Epithelial cell of esophagus (primary cell): ENCODE measurements around the gene FGGY.

ENCODE experiments used
- DNase-seq: peaks from one replicate; pipeline ENCODE4 v3.0.0; 2010; ENCODE audit warnings: low read depth
- H3K4me3 ChIP-seq: 2 replicates; pipeline ENCODE4 v1.5.1; 2011; ENCODE audit warnings: mild to moderate bottlenecking, low read length, control low read depth
- TF ChIP-seq, protein P1 (sequence below): IDR thresholded peaks from 2 replicates; pipeline ENCODE4 v1.5.1; 2011; ENCODE audit warnings: low read depth, mild to moderate bottlenecking, low read length, control low read depth, inconsistent platforms; ENCODE audit not compliant: insufficient read depth; ENCODE audit errors: missing control alignments

FGGY gene

DNA sequence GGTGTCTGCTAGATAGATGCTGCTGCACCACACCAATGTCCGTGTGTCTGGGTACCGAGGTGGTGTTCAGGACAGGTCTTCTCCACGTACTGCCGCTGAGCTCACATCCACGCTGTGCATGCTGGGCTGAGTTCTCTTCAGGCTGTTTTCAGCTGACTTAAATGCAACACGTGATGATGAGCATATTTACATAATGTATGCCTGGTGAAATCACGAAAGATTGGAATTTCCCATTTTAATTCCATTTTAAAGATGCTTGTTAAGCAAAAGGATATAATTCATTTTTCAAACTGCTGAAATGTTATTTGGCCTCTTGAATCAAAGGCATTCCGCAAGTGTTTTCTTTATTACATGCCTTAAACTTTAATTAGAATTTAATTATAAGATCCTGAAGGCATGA, 107.9 kb downstream of the FGGY start:
- TF ChIP-seq, protein P1, sequence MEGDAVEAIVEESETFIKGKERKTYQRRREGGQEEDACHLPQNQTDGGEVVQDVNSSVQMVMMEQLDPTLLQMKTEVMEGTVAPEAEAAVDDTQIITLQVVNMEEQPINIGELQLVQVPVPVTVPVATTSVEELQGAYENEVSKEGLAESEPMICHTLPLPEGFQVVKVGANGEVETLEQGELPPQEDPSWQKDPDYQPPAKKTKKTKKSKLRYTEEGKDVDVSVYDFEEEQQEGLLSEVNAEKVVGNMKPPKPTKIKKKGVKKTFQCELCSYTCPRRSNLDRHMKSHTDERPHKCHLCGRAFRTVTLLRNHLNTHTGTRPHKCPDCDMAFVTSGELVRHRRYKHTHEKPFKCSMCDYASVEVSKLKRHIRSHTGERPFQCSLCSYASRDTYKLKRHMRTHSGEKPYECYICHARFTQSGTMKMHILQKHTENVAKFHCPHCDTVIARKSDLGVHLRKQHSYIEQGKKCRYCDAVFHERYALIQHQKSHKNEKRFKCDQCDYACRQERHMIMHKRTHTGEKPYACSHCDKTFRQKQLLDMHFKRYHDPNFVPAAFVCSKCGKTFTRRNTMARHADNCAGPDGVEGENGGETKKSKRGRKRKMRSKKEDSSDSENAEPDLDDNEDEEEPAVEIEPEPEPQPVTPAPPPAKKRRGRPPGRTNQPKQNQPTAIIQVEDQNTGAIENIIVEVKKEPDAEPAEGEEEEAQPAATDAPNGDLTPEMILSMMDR: no peak
- H3K4me3 ChIP-seq: no peak overlapping the region
- DNase-seq: no peak

DNA sequence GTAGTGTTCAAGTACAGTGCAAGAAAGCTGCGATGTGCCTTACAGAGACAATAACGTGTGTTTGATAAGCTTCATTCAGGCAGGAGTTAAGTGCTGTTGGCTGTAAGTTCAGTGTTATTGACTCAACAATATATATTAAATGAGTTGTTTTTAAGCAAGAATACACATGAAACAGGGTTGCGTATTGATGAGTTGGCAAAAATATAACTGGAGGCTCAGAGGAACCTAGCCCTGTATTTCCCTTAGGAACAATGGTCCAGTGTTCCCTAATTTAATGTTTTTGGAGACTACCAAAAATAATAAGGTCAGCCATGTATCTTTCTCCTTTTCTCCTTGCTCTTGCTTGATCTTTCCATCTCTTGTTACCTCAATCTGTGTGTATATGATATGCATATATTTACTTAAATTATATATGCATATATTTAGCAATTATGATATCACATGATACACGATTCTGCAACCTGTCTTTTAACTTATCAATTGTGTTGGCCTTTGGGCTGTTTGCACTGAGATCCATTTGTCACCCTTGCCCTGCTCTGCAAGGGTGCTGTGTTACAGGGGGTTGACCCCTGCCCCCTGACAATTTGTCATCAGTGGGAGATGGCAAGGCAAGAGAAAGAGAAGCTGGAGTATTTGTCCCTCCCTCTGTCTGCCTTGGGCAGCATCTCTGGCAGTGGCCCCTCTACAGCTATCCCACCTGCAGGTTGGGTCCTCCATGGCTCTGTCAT, 109.7 kb downstream of the FGGY start:
- DNase-seq: no peak
- H3K4me3 ChIP-seq: no peak overlapping the region
- TF ChIP-seq, protein P1: no peak

DNA sequence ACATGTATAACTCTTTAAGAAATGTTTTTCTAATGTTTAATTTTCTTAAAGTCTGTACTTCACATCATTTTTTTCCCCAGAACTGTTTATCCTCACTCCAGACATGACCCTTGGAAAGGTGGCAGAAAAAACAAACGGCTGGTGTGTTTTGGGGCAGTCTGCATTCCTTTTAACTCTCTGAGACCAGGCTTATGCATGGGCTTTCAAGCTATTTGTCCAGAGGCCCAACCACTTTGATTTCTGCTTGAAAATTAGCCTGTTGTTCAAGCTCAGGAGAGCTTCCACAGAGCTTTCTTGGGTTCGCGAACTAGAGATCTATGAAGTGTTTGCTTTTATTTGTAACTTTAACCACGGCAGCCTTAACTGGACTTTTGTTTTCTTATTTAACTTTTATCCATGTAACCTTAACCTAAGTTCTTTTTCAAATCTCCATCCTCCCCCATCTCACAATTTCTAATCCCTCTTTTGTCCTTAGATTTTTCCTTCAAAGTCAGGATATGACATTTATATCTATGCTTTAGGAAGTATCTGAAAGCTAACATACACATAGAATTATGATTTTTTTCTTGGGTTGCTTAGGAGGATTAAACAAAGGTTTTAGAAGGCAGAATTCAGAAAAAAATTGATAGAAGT, 111.8 kb downstream of the FGGY start:
- no peak for DNase-seq
- TF ChIP-seq, protein P1: no peak
- no peak overlapping the region for H3K4me3 ChIP-seq

DNA sequence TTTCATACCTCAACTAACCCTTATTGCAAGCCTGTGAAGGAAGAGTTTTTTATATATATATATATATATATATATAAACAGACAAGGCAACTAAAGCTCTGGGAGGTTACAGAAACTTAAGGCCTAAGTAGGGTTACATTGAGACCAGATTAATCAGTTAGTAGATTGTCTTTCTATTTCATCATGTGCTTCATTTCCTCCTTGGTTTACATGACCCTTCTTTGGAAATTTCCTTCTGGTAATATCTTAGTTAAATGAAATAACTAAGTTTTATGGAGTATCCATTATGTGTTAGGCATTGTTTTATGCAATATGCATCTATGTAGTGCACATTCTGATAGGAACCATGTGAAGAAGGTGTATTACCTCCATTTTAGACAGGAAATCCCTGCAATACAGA, 112.7 kb downstream of the FGGY start:
- DNase-seq: no peak
- H3K4me3 ChIP-seq: no peak overlapping the region
- TF ChIP-seq, protein P1: no peak

DNA sequence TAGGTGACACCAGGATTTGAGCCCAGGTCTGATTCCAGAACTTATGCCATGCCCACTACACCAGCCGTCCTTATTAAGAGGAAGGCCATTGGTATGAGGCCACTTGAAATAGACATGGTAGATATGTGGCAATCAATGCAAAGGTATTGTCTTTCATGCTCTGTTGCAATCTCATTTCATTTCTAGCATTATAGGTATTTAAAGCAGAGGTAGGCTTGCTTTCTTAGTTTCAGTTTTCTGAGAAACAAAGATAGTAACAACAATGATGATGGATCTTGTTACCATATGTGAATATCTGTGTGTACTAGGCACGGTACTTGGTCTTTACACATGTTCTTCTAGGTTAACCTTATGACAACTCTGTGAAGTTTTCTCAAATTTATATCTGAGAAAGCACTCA, 113.1 kb downstream of the FGGY start:
- no peak overlapping the region for H3K4me3 ChIP-seq
- TF ChIP-seq, protein P1: no peak
- no peak for DNase-seq

DNA sequence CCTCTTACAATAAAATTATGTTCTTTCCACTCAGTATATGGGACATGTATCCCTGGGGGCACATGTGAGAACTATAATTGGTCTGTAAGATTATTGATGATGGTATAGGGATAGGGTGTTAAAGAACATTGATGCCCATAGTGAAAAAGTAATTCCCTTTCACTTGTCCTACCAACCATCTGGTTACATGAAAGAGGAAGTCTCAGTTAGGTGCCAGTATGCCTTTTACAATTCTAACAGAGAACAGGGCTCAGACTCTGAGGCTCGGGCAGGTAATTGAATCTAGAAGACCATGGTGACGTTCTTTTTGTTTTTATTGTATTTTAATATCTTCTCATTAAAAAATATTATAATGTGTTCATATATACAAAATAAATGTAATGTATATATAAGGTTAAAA, 113.6 kb downstream of the FGGY start:
- H3K4me3 ChIP-seq: no peak overlapping the region
- DNase-seq: no peak
- TF ChIP-seq, protein P1: no peak

DNA sequence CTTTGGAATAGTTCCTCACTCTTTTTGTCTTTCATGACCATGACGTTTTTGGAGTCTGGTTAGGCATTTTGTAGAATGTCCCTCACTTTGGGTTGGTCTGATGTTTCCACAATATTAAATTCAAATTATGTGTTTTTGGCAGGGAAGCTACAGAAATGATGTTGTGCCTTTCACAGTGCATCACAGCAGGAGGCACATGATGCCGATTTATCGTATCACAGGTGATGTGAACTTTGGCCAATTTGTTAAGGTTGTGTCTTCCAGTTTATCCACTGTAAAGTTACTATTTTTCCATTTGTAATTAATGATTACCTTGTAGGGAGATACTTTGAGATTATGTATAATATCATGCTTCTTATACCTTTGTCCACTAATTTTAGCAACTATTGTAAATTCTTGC, 114.3 kb downstream of the FGGY start:
- DNase-seq: no peak
- TF ChIP-seq, protein P1: no peak
- H3K4me3 ChIP-seq: no peak overlapping the region
